ENCODE measurements around the gene TNNT3. TPM values are rescaled to one million over a fixed set of nuclear protein-coding genes. Genes with fewer than 3 reads are reported as not detected.

The TNNT3 gene
- total RNA-seq, result 1 to 10 TPM in 3 of 4 donors, not detected in 1; 1.7 to 4.1 (median 2.6) TPM

DNA sequence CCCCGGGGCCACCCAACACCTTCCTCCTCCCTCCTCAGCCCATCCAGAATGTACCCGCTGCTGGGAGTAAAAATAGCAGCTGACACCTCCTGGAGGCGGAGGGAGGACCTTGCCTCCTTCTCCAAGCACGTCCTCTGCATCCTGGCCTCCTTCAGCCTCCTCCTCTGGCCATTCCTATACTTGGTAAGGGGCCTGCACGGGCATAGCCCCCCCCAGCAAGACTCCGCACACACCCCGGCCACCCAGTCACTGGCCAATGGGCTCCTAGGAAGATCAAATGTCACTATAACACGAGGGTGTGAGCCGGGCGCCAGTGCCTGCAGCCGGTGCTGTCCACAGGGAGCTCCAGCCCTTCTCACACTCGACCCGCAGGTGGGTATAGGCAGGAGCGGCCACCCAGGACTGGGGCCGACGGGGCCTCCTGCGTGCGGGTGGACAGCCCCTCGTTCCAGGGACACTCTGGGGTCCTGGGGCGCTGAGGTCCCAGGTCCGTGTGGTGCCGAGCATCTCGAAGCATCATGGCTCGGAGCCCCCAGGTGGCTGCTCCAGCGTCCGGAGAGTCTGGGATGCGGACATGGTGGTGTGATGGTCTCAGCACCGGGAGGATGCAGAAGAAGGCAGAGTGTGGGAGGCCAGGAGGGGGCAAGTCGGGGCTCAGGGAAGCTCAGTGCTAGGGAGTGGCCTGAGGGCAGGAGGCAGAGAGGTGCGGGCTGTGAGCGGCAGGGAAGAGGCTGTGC lies at the start of gene TNNT3:
TNNT3 (plus strand) TSS at position 313 of the 737 bp plus-strand sequence. CDS start 3,172 bp downstream, outside the sequence.
- peaks cover 4 to 7% of the 10 kb centered on the region in 2 donors for H3K4me1 ChIP-seq
- intact Hi-C loops (cut with DNase I), result no loop called here
- H3K9me3 ChIP-seq, result no peaks in the 10 kb centered on the region
- TF ChIP-seq, protein P1, sequence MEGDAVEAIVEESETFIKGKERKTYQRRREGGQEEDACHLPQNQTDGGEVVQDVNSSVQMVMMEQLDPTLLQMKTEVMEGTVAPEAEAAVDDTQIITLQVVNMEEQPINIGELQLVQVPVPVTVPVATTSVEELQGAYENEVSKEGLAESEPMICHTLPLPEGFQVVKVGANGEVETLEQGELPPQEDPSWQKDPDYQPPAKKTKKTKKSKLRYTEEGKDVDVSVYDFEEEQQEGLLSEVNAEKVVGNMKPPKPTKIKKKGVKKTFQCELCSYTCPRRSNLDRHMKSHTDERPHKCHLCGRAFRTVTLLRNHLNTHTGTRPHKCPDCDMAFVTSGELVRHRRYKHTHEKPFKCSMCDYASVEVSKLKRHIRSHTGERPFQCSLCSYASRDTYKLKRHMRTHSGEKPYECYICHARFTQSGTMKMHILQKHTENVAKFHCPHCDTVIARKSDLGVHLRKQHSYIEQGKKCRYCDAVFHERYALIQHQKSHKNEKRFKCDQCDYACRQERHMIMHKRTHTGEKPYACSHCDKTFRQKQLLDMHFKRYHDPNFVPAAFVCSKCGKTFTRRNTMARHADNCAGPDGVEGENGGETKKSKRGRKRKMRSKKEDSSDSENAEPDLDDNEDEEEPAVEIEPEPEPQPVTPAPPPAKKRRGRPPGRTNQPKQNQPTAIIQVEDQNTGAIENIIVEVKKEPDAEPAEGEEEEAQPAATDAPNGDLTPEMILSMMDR (IDR thresholded peaks at IDR 0.05), result no peak
- TF ChIP-seq POLR2A (IDR thresholded peaks at IDR 0.05), result no peak
- no peak within 1 kb of the TSS for H3K27ac ChIP-seq
- no peak within 1 kb of the TSS for H3K4me3 ChIP-seq (replicated peaks in 1 of 3)
- no peak for DNase-seq
- 78 to 84% methylated on average over 17 to 26 of the region's 31 CpGs for WGBS, 2 donors
- H3K27me3 ChIP-seq, result no peaks in the 10 kb centered on the region
- H3K36me3 ChIP-seq, result no peaks in the 10 kb centered on the region

GRCh38 chr11:1870326-1870696 lies 49.2 kb upstream of the TNNT3 start:
- Histone ChIP-seq H3K27me3 (no peaks in the 10 kb centered on the region), H3K9me3 (no peaks in the 10 kb centered on the region), H3K4me1 (peaks cover 0 to 2% of the 10 kb centered on the region in 2 donors), H3K4me3 (replicated peaks in 1 of 3) (no peak overlapping the region), H3K36me3 (no peaks in the 10 kb centered on the region), H3K27ac (no peak overlapping the region)
- no peak for DNase-seq
- TF ChIP-seq POLR2A (IDR thresholded peaks at IDR 0.05), result no peak
- TF ChIP-seq, protein P1 (IDR thresholded peaks at IDR 0.05), result no peak
- 61 to 79% methylated on average over 8 to 11 of the region's 12 CpGs for WGBS, 2 donors
- intact Hi-C loops (cut with DNase I), result no loop called here

- no peaks in the 10 kb centered on the region for H3K9me3 ChIP-seq
- H3K4me3 ChIP-seq (replicated peaks in 1 of 3), result no peak overlapping the region
- H3K27me3 ChIP-seq, result no peaks in the 10 kb centered on the region
- no peaks in the 10 kb centered on the region for H3K36me3 ChIP-seq
- WGBS, 2 donors, result 37 to 58% methylated on average over 39 to 46 of the region's 50 CpGs
- TF ChIP-seq, protein P1 (IDR thresholded peaks at IDR 0.05), result no peak
- no peak for TF ChIP-seq POLR2A (IDR thresholded peaks at IDR 0.05)
- intact Hi-C loops (cut with DNase I), result no loop called here
- no peak for DNase-seq
- H3K4me1 ChIP-seq, result no peaks in the 10 kb centered on the region
- no peak overlapping the region for H3K27ac ChIP-seq
These were observed 48.6 kb upstream of the TNNT3 start for GRCh38 chr11:1870721-1871466.

DNA sequence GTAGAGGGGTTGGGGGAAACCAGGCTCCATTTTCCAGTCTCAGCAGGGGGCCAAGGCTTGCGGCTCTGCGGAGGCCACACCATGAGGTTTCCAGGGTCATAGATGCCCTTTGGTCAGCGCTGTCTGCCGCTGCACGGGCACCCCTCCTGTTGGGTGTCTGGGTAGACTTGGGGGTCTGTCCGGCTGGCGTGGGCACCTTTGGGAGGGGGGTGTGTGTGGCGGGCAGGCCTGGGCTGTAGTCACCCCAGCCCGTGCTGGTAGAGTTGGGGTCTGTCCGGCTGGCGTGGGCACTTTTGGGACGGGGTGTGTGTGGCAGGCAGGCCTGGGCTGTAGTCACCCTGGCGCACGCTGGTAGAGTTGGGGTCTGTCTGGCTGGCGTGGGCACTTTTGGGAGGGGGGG lies 48.0 kb upstream of the TNNT3 start:
- TF ChIP-seq, protein P1 (IDR thresholded peaks at IDR 0.05), result no peak
- no peak for TF ChIP-seq POLR2A (IDR thresholded peaks at IDR 0.05)
- no peak overlapping the region for H3K27ac ChIP-seq
- H3K9me3 ChIP-seq, result no peaks in the 10 kb centered on the region
- intact Hi-C loops (cut with DNase I), result no loop called here
- no peak for DNase-seq
- 81 to 83% methylated on average over 11 to 12 of the region's 15 CpGs for WGBS, 2 donors
- H3K4me3 ChIP-seq (replicated peaks in 1 of 3), result no peak overlapping the region
- no peaks in the 10 kb centered on the region for H3K36me3 ChIP-seq
- H3K27me3 ChIP-seq, result no peaks in the 10 kb centered on the region
- peaks cover 0 to 3% of the 10 kb centered on the region in 2 donors for H3K4me1 ChIP-seq

Measured in thyroid gland (tissue), 4 donors.